ENCODE data around the gene LRRC26. TPM values are rescaled to one million over a fixed set of nuclear protein-coding genes. Genes with fewer than 3 reads are reported as not detected.

LRRC26 gene
- total RNA-seq, 1 donor, result not detected

- H3K27ac ChIP-seq (ENCODE audit: low read depth, low read length), result no peak overlapping the region
- no peaks in the 10 kb centered on the region for H3K27me3 ChIP-seq (ENCODE audit: insufficient read depth, low read length)
- H3K4me1 ChIP-seq (ENCODE audit: insufficient read depth, low read length), result peaks cover 23% of the 10 kb centered on the region
- H2AFZ ChIP-seq (ENCODE audit: low read length), result no peak overlapping the region
- H3K4me3 ChIP-seq (ENCODE audit: insufficient read depth, low read length), result peak overlapping the region; percentile 97
- H4K20me1 ChIP-seq (ENCODE audit: insufficient read depth, low read length), result peaks cover 22% of the 10 kb centered on the region
- peak overlapping the region; percentile 93 for H3K4me2 ChIP-seq (ENCODE audit: insufficient read depth, low read length)
- H3K79me2 ChIP-seq (ENCODE audit: insufficient read depth, low read length), result peaks cover 60% of the 10 kb centered on the region
- TF ChIP-seq CTCF (IDR thresholded peaks at IDR 0.05; ENCODE audit: extremely low read depth, low read depth, low read length), result no peak
- no peaks in the 10 kb centered on the region for H3K9me3 ChIP-seq (ENCODE audit: low read depth, low read length)
- H3K36me3 ChIP-seq (ENCODE audit: insufficient read depth, low read length), result peaks cover 33% of the 10 kb centered on the region
- no peak for DNase-seq (ENCODE audit: insufficient read length, low spot score, missing footprints)
Measured at GRCh38 chr9:137187386-137187785, 17.5 kb upstream of the LRRC26 start.

GRCh38 chr9:137186385-137186784 lies 16.5 kb upstream of the LRRC26 start:
- H3K4me1 ChIP-seq (ENCODE audit: insufficient read depth, low read length), result peaks cover 23% of the 10 kb centered on the region
- no peaks in the 10 kb centered on the region for H3K9me3 ChIP-seq (ENCODE audit: low read depth, low read length)
- no peaks in the 10 kb centered on the region for H3K27me3 ChIP-seq (ENCODE audit: insufficient read depth, low read length)
- no peak overlapping the region for H3K4me2 ChIP-seq (ENCODE audit: insufficient read depth, low read length)
- H2AFZ ChIP-seq (ENCODE audit: low read length), result no peak overlapping the region
- peaks cover 53% of the 10 kb centered on the region for H3K79me2 ChIP-seq (ENCODE audit: insufficient read depth, low read length)
- H3K4me3 ChIP-seq (ENCODE audit: insufficient read depth, low read length), result no peak overlapping the region
- no peak overlapping the region for H3K27ac ChIP-seq (ENCODE audit: low read depth, low read length)
- no peak for DNase-seq (ENCODE audit: insufficient read length, low spot score, missing footprints)
- peaks cover 36% of the 10 kb centered on the region for H3K36me3 ChIP-seq (ENCODE audit: insufficient read depth, low read length)
- peaks cover 22% of the 10 kb centered on the region for H4K20me1 ChIP-seq (ENCODE audit: insufficient read depth, low read length)
- no peak for TF ChIP-seq CTCF (IDR thresholded peaks at IDR 0.05; ENCODE audit: extremely low read depth, low read depth, low read length)

GRCh38 chr9:137185921-137186320 lies 16.1 kb upstream of the LRRC26 start:
- Histone ChIP-seq H3K27me3 (ENCODE audit: insufficient read depth, low read length) (no peaks in the 10 kb centered on the region), H3K4me1 (ENCODE audit: insufficient read depth, low read length) (peaks cover 23% of the 10 kb centered on the region), H3K36me3 (ENCODE audit: insufficient read depth, low read length) (peaks cover 32% of the 10 kb centered on the region), H3K79me2 (ENCODE audit: insufficient read depth, low read length) (peaks cover 49% of the 10 kb centered on the region), H3K4me3 (ENCODE audit: insufficient read depth, low read length) (no peak overlapping the region), H4K20me1 (ENCODE audit: insufficient read depth, low read length) (peaks cover 22% of the 10 kb centered on the region), H2AFZ (ENCODE audit: low read length) (no peak overlapping the region), H3K27ac (ENCODE audit: low read depth, low read length) (no peak overlapping the region), H3K4me2 (ENCODE audit: insufficient read depth, low read length) (no peak overlapping the region), H3K9me3 (ENCODE audit: low read depth, low read length) (no peaks in the 10 kb centered on the region)
- TF ChIP-seq CTCF (IDR thresholded peaks at IDR 0.05; ENCODE audit: extremely low read depth, low read depth, low read length), result no peak
- no peak for DNase-seq (ENCODE audit: insufficient read length, low spot score, missing footprints)

GRCh38 chr9:137184881-137185660 lies 15.2 kb upstream of the LRRC26 start:
- TF ChIP-seq CTCF (IDR thresholded peaks at IDR 0.05; ENCODE audit: extremely low read depth, low read depth, low read length), result no peak
- Histone ChIP-seq H3K4me1 (ENCODE audit: insufficient read depth, low read length) (peaks cover 23% of the 10 kb centered on the region), H3K36me3 (ENCODE audit: insufficient read depth, low read length) (peaks cover 30% of the 10 kb centered on the region), H3K4me2 (ENCODE audit: insufficient read depth, low read length) (no peak overlapping the region), H3K27me3 (ENCODE audit: insufficient read depth, low read length) (no peaks in the 10 kb centered on the region), H3K9me3 (ENCODE audit: low read depth, low read length) (no peaks in the 10 kb centered on the region), H2AFZ (ENCODE audit: low read length) (no peak overlapping the region), H3K4me3 (ENCODE audit: insufficient read depth, low read length) (no peak overlapping the region), H4K20me1 (ENCODE audit: insufficient read depth, low read length) (peaks cover 22% of the 10 kb centered on the region), H3K27ac (ENCODE audit: low read depth, low read length) (no peak overlapping the region), H3K79me2 (ENCODE audit: insufficient read depth, low read length) (peaks cover 40% of the 10 kb centered on the region)
- DNase-seq (ENCODE audit: insufficient read length, low spot score, missing footprints), result no peak
